AG09309 (cell line): ENCODE data around the gene MGARP.

Experiments used
- DNase-seq: peaks from one replicate; pipeline ENCODE4 v3.0.0-alpha.2; 2010; ENCODE audit warnings: low read depth
- H3K4me3 ChIP-seq: 2 replicates; pipeline ENCODE4 v1.5.1; 2011; ENCODE audit warnings: mild to moderate bottlenecking, low read depth, low read length, moderate library complexity; ENCODE audit not compliant: control insufficient read depth
- TF ChIP-seq, protein P1 (sequence below): IDR thresholded peaks from 2 replicates; pipeline ENCODE4 v1.5.1; 2011; ENCODE audit warnings: mild to moderate bottlenecking, low read depth, low read length, inconsistent platforms; ENCODE audit not compliant: insufficient read depth, control insufficient read depth; ENCODE audit errors: missing control alignments

Gene MGARP

DNA sequence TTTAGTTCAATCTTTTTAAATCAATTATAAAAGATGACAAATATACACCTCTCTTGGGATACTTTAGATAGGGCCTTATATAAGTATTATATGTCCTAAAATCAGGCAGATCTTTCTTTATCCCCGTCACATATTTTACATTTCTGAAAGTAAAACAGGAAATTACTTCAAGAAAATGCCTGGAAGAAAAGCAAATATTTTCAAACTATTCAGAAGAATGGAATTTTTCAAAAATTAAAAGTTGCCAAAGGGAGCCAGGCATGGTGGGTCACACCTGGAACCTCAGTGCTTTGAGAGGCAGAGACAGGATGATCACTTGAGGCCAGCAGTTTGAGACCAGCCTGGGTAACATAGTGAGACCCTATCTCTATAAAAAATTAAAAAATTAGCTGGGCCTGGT lies 34.4 kb downstream of the MGARP start:
- TF ChIP-seq, protein P1, sequence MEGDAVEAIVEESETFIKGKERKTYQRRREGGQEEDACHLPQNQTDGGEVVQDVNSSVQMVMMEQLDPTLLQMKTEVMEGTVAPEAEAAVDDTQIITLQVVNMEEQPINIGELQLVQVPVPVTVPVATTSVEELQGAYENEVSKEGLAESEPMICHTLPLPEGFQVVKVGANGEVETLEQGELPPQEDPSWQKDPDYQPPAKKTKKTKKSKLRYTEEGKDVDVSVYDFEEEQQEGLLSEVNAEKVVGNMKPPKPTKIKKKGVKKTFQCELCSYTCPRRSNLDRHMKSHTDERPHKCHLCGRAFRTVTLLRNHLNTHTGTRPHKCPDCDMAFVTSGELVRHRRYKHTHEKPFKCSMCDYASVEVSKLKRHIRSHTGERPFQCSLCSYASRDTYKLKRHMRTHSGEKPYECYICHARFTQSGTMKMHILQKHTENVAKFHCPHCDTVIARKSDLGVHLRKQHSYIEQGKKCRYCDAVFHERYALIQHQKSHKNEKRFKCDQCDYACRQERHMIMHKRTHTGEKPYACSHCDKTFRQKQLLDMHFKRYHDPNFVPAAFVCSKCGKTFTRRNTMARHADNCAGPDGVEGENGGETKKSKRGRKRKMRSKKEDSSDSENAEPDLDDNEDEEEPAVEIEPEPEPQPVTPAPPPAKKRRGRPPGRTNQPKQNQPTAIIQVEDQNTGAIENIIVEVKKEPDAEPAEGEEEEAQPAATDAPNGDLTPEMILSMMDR, result no peak
- DNase-seq, result no peak
- no peak overlapping the region for H3K4me3 ChIP-seq

DNA sequence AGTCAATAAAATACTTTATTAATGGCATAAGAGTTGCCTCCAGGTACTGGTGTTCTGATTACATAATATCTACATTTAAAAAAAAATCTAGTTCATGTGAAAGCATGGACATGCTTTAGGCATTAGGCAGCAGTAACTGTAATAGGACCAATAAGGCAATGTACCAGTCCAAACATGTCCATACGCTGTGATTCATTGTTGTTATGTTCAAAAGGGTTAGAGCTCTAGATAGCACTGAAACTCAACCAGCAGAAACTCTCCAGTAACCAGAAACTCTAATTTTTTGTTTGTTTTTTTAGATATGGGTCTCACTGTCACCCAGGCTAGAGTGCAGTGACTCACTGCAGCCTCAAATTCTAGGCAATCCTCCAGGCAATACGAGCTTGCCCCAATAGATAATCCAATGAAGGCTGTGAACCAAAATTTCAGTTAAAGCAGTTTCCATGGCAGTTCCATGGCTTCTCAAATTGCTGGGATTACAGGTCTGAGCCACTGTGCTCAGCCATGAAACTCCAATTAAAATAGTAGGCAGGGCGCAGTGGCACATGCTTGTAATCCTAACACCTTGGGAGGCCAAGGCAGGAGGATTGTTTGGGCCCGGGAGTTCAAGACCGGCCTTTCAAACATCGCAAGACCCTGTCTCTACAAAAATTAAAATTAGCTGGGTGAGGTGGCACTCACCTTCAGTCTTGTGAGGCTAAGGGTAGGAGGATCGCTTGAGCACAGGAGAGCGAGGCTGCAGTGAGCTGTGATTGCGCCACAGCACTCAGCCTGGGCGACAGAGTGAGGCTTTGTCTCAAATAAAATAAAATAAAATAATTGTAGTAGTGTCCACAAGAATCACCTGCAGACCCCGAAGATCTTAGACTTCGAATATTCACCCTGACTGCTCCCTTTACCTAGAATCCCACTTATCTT lies 36.3 kb downstream of the MGARP start:
- DNase-seq, result peak; percentile 99
- no peak overlapping the region for H3K4me3 ChIP-seq
- TF ChIP-seq, protein P1, result no peak

- peak; percentile 77 for DNase-seq
- TF ChIP-seq, protein P1, result no peak
- no peak overlapping the region for H3K4me3 ChIP-seq
Measured at GRCh38 chr4:139242511-139243051, 37.4 kb downstream of the MGARP start.

DNA sequence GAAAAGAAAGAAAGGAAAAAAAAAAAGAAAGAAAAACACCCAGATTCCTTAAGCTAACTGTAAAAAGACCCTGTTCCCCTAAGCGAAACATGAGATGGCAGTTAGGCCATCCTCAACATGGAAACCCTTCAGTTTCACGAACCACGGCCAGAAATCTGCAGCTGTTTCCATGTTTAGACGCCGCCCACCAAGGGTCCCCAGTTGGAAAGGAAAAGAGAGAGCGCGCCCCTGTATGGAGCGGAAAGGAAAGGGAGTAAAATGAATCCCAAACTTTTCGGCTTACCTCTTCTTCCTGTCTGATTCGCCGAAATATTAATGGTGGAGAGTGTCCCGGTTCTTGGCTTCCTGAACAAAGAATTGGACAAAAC lies 38.3 kb downstream of the MGARP start:
- TF ChIP-seq, protein P1, result no peak
- H3K4me3 ChIP-seq, result no peak overlapping the region
- no peak for DNase-seq

DNA sequence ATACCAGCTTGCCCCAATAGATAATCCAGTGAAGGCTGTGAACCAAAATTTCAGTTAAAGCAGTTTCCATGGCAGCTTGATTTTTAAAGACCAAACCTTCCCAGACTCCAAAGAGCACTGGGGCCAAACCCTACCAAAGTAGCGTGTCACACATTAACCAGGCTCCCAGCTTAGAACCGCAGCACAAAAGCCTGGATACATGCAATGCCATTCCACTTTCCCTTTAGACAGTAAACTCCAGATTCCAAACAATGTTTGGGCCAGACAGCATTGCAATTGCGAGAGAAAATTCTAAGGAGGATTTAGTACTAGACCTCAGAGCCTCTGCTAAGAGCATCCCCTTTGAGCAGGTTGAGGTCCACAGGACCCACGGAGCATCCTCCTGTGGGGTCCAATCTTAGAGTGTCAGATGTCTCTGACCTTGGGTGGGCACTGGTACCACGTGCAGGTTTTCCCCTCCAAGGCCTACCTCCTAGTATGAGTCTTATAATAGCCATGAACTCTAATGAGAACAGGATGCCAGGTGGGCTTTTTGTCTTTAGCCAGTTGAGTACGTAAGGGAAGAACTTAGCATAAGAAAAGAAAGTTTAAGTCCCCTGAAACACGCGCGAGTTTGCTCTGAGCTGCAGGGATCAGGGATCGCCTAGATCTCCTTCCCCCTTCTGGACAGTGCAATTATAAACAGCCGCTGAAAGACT lies 38.8 kb downstream of the MGARP start:
- H3K4me3 ChIP-seq, result no peak overlapping the region
- DNase-seq, result no peak
- TF ChIP-seq, protein P1, result no peak

DNA sequence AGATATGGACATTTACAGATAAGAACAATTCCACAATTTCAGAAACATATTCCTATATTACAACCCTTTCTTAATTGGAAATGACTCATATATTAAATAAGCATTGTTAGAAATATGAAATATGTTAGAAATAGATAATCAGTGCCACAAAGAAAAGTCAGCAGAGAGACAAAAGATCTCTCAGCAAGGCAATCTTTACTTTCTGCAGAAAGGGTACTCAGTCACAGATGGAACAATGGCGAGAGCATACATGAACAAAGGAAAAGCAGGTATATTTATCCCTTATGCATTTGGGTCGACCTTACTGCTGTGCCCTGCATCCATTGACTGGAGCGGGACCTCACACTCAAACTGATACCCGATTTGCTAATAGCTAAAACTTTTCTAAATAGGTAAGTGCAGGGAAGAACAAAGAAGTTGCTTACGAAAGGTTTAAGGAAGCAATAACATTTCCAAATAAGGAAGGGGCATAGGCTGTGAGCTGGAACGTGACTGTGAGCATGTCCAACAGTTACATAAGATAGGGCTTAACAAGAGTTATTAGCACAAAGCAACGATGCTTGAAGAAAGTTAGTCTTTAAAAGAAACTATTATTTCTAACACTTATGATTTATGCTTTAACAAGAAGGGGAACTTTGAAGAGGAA lies 40.8 kb downstream of the MGARP start:
- DNase-seq, result no peak
- TF ChIP-seq, protein P1, result no peak
- H3K4me3 ChIP-seq, result no peak overlapping the region
